Activated B cell treated with CpG ODN at 0.5 μM for 24 hours (primary cell): Measurements from ENCODE around the gene GAST. TPM values are rescaled to one million over a fixed set of nuclear protein-coding genes. Genes with fewer than 3 reads are reported as not detected.

Source experiments
- ATAC-seq: fragments of 200-7000 bp; cut with Tn5 transposase; one replicate; pipeline ENCODE4 v1.10.0; 2021; ENCODE audit warnings: low read depth, mild to moderate bottlenecking, moderate library complexity
- CTCF ChIA-PET: fragments of 350-600 bp; sonication (Branson Sonifier 250); formaldehyde crosslinking; loops from one replicate; lab custom pipeline; 2021; ENCODE audit warnings: antibody characterized with exemption; lab: Charles Lee
- POLR2A ChIA-PET: fragments of 350-600 bp; sonication (Branson Sonifier 250); formaldehyde crosslinking; loops from one replicate; lab custom pipeline; 2021; ENCODE audit warnings: antibody characterized with exemption; lab: Charles Lee
- DNase-seq: peaks from one replicate; pipeline ENCODE4 v3.0.0; 2022
- H3K27ac Mint-ChIP-seq: one replicate; pipeline ENCODE4 v1.8.0; 2020; ENCODE audit warnings: mixed read lengths
- H3K27me3 Mint-ChIP-seq: one replicate; pipeline ENCODE4 v1.8.0; 2021; ENCODE audit warnings: mixed read lengths
- H3K36me3 Mint-ChIP-seq: one replicate; pipeline ENCODE4 v1.8.0; 2021; ENCODE audit warnings: low read depth, mixed read lengths
- H3K4me1 Mint-ChIP-seq: one replicate; pipeline ENCODE4 v1.8.0; 2021; ENCODE audit warnings: mixed read lengths
- H3K4me3 Mint-ChIP-seq: one replicate; pipeline ENCODE4 v1.8.0; 2020; ENCODE audit warnings: mild to moderate bottlenecking, mixed read lengths
- H3K9me3 Mint-ChIP-seq: one replicate; pipeline ENCODE4 v1.8.0; 2020; ENCODE audit warnings: mixed read lengths
- intact Hi-C: fragments of 100-400 bp; cut with micrococcal nuclease; formaldehyde crosslinking; loops from one replicate; pipeline ENCODE4 v1.15.1; 2024
- total RNA-seq: library from RNA; stranded (reverse); gene quantifications from 2 replicates; pipeline ENCODE4 v1.2.3, GENCODE V29; 2022
- TF ChIP-seq, protein P1 (sequence below): fragments of 200-600 bp; IDR thresholded peaks from one replicate; pipeline ENCODE4 v1.8.0; 2022; ENCODE audit warnings: antibody characterized with exemption, mild to moderate bottlenecking

GAST gene
- total RNA-seq, 1 donor from 2014 or later, result not detected

DNA sequence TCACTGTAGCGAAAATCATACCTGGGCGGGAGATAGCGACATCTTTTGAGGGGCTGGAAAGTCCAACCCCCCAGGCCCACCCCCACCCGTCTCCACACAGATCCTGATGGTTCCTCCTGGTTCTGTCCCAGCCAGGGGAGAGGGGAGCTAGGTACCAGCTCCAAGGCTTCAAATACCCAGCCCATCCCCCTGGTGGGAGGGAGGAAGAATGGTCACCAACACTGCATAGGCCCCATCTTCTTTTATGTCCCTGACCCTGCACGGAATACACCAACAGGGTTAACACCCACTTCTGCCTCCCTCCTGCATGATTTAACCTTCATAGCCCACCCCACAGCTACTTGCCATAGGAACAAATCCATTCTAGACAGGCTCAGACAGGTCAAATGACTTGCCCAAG is 13.0 kb downstream of the GAST start:
- Mint-ChIP-seq H3K9me3 (no peaks in the 10 kb centered on the region), H3K4me1 (peaks cover 9% of the 10 kb centered on the region), H3K27me3 (peaks cover 14% of the 10 kb centered on the region), H3K36me3 (no peaks in the 10 kb centered on the region), H3K4me3 (no peak overlapping the region), H3K27ac (no peak overlapping the region)
- no peak for DNase-seq
- no peak for ATAC-seq
- ChIA-PET CTCF (interaction anchor here (0.6 kb wide), 1 partner anchor 568 kb away, joined by 3 read pairs; no protein-coding TSS in a partner anchor), POLR2A (interaction anchor here (0.7 kb wide), 1 partner anchor 1191 kb away, joined by 7 read pairs; no protein-coding TSS in a partner anchor)
- intact Hi-C loops, result no loop called here
- TF ChIP-seq, protein P1, sequence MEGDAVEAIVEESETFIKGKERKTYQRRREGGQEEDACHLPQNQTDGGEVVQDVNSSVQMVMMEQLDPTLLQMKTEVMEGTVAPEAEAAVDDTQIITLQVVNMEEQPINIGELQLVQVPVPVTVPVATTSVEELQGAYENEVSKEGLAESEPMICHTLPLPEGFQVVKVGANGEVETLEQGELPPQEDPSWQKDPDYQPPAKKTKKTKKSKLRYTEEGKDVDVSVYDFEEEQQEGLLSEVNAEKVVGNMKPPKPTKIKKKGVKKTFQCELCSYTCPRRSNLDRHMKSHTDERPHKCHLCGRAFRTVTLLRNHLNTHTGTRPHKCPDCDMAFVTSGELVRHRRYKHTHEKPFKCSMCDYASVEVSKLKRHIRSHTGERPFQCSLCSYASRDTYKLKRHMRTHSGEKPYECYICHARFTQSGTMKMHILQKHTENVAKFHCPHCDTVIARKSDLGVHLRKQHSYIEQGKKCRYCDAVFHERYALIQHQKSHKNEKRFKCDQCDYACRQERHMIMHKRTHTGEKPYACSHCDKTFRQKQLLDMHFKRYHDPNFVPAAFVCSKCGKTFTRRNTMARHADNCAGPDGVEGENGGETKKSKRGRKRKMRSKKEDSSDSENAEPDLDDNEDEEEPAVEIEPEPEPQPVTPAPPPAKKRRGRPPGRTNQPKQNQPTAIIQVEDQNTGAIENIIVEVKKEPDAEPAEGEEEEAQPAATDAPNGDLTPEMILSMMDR, result no peak

DNA sequence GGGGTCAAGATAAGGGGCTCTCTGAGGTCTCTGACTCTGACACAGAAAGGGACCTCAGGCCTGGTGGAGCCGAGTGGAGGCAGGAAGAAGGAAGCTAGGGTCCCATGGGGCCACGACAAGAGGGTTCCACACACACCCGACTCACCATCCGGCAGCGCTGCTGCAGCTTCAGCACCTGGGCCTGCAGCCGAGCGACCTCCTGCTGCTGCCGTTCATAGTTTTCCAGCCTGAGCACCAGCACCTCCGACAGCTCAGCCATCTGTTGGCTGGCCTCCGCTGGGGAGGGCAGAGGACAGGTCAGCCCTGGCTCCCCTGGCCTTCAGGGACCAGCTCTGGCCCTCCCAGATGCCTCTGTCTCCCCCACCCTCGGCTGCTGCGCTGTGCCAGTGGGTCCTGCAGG is 15.9 kb downstream of the GAST start:
- H3K9me3 Mint-ChIP-seq, result no peaks in the 10 kb centered on the region
- H3K27ac Mint-ChIP-seq, result no peak overlapping the region
- intact Hi-C loops, result no loop called here
- POLR2A ChIA-PET, result interaction anchor here (0.6 kb wide), 1 partner anchor 13 kb away, joined by 3 read pairs; no protein-coding TSS in a partner anchor
- CTCF ChIA-PET, result no interaction called here
- H3K4me1 Mint-ChIP-seq, result peaks cover 9% of the 10 kb centered on the region
- H3K27me3 Mint-ChIP-seq, result peaks cover 25% of the 10 kb centered on the region
- DNase-seq, result no peak
- peak; percentile 42 for ATAC-seq
- H3K4me3 Mint-ChIP-seq, result no peak overlapping the region
- TF ChIP-seq, protein P1, result no peak
- no peaks in the 10 kb centered on the region for H3K36me3 Mint-ChIP-seq

DNA sequence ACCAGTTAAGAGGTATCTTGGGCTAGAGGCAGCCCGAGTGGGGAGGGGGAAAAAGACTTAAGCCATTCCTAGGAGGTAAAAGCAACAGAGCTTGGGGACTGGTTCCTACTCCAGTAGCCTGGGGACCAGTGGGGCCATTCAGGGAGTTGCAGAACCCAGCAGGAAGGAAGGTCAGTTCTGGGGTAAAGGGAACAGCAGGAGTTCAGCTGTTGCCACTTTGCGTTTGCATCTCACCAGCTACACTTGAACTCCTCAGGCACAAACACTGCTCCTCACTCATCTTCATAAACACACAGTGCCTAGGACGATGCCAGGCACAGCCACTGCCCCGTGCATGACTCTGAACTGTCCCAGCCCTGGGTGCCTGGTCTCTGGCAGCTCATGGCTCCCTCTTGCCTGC is 18.3 kb downstream of the GAST start:
- Mint-ChIP-seq H3K27ac (no peak overlapping the region), H3K9me3 (no peaks in the 10 kb centered on the region), H3K4me3 (no peak overlapping the region), H3K27me3 (peaks cover 22% of the 10 kb centered on the region), H3K4me1 (peaks cover 20% of the 10 kb centered on the region), H3K36me3 (no peaks in the 10 kb centered on the region)
- intact Hi-C loops, result loop anchor here (10.0 kb wide), 1 partner anchor 134 kb away; the partner anchor contains the start of gene KLHL11
- ATAC-seq (no peak), DNase-seq (no peak)
- CTCF ChIA-PET, result no interaction called here
- POLR2A ChIA-PET, result interaction anchor here (0.7 kb wide), 1 partner anchor 32 kb away, joined by 8 read pairs; no protein-coding TSS in a partner anchor
- TF ChIP-seq, protein P1, result no peak

GRCh38 chr17:41731836-41732235 is 19.7 kb downstream of the GAST start:
- intact Hi-C loops, result loop anchor here (10.0 kb wide), 1 partner anchor 133 kb away; the partner anchor contains the start of gene KLHL11
- Mint-ChIP-seq H3K27ac (no peak overlapping the region), H3K4me3 (no peak overlapping the region), H3K9me3 (no peaks in the 10 kb centered on the region), H3K36me3 (no peaks in the 10 kb centered on the region), H3K4me1 (peaks cover 20% of the 10 kb centered on the region), H3K27me3 (peaks cover 30% of the 10 kb centered on the region)
- TF ChIP-seq, protein P1, result no peak
- ChIA-PET CTCF (no interaction called here), POLR2A (interaction anchor here (0.6 to 1.6 kb wide), 2 partner anchors 42 to 49 kb away, joined by 4 to 6 read pairs; no protein-coding TSS in a partner anchor)
- no peak for DNase-seq
- no peak for ATAC-seq

DNA sequence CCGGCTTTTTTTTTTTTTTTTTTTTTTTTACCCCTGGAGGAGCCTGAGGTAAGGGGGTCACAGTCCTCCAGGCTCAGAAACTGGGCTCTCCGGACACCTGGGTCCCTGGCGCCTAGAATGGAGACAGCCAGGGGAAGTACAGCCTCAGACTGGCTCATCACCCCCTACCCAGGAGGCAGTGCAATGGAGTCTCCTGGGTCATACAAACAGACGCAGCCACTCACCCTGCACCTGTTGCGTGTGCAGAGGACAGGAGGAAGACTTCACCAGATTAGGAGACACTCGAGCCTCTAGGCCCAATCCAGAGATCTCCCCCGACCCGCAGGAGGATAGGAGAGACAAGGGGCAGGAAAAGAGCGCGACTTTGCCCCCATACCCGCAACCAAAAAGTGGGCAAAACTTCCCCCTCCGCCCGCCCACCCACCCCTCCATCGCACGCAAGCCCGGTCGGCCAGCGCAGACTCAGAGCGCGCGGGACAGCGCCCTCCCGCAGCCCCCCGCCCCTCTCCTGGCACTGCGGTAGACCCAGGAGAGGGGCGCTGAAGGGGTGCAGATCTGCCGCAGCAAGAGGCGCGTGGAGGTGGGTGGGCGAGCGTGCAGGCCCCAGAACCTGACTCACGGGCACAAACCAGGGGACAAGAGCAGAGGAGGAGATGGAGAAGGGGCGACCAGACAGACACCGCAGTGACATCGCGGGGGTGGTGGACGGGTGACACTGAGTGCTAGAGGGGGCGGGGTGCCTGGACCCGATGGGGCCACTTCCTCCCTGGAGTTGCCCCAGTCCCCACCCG is 21.4 kb downstream of the GAST start:
- Mint-ChIP-seq H3K4me3 (peak overlapping the region; percentile 50), H3K36me3 (no peaks in the 10 kb centered on the region), H3K27me3 (peaks cover 34% of the 10 kb centered on the region), H3K27ac (no peak overlapping the region), H3K4me1 (peaks cover 11% of the 10 kb centered on the region), H3K9me3 (no peaks in the 10 kb centered on the region)
- POLR2A ChIA-PET, result interaction anchor here (0.7 to 1.3 kb wide), 2 partner anchors 52 to 105 kb away, joined by 4 to 6 read pairs; no protein-coding TSS in a partner anchor
- no peak for DNase-seq
- no peak for ATAC-seq
- intact Hi-C loops, result loop anchor here (10.0 kb wide), 1 partner anchor 131 kb away; the partner anchor contains the start of gene KLHL11
- CTCF ChIA-PET, result no interaction called here
- TF ChIP-seq, protein P1, result no peak
